Stimulated activated CD4-positive, alpha-beta T cell treated with anti-CD3 and anti-CD28 coated beads, TNF-alpha, amount 100 ng/mL, for 1 hour (primary cell): ENCODE measurements around the gene PRSS57.

Experiments used
- DNase-seq, 3 donors: peaks; one replicate each; pipeline ENCODE4 v3.0.0-alpha.2; 2020; ENCODE audit warnings: low read depth in 3 of 3, low spot score in 1 of 3

PRSS57 gene

GRCh38 chr19:638906-639252 is 56.4 kb downstream of the PRSS57 start:
- no peak for DNase-seq
